H1 (cell line): ENCODE measurements around the gene KCNAB2. TPM values are rescaled to one million over a fixed set of nuclear protein-coding genes. Genes with fewer than 3 reads are reported as not detected.

Experiments used
- CEBPB ChIP-seq: IDR thresholded peaks from 2 replicates; pipeline ENCODE4 v1.6.1; 2012; ENCODE audit warnings: low read depth, low read length
- polyA plus RNA-seq, 7 experiments: library from polyadenylated mRNA; depleted of rRNA in 3 of 7; stranded (reverse) in 5 of 7; unstranded in 2 of 7; fragments of >200 nt in 5 of 7; fragments of 200-250 nt in 2 of 7; gene quantifications; 1 replicate in 5 of 7; 2 replicates in 1 of 7; 4 replicates in 1 of 7; pipeline versions ENCODE4 v1.2.1 to v1.2.3, GENCODE V29; 2011 to 2013; ENCODE audit warnings: missing spikeins in 2 of 7, mixed read lengths in 2 of 7
- total RNA-seq: library from RNA; stranded (reverse); fragmentation: NEBNext Ultra II Directional; extraction: Animal tissue kit (Norgen Biotek cat#: 25700); gene quantifications from 2 replicates; pipeline ENCODE4 v1.2.1, GENCODE V29; 2021

Gene KCNAB2
- total and polyA plus RNA-seq, 2 of the 8 experiments (the other 6 are each of a cell fraction or from before 2014, with no cell fraction given), result 4.5 to 7.0 TPM

- TF ChIP-seq CEBPB, result no peak
- TF ChIP-seq, all 59 proteins: peak for 0
Measured at GRCh38 chr1:6033124-6033523, 12.6 kb upstream of the KCNAB2 start (continued).
